Measurements from ENCODE around the gene COL1A2. TPM values are rescaled to one million over a fixed set of nuclear protein-coding genes. Genes with fewer than 3 reads are reported as not detected.
A peak's percentile ranks its signal among the peaks of the same experiment; 100 is the strongest.

COL1A2 gene
- polyA plus RNA-seq, 2 of the 4 experiments (the other 2 are of a cell fraction), result 0.14 TPM; not detected in 1

DNA sequence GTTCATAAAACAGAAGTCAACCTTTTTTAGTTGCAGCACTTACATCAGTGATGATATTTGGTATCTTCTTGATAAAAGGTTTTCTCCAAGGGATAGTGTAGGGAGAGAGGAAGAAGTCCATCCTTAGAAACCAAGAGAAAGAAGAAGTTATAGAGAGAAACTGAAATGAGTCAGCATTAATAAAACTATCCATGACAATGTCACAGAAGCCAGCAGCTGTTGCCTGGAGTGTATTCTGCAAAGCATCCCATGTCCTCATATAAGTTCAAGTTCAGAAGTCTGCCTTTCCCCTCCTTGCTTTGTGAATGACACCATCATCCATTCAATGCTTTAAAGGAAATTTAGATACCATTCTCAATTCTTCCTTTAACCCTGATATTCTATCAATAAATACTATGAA lies 14.4 kb upstream of the COL1A2 start:
- Histone ChIP-seq H3K9me3 (no peaks in the 10 kb centered on the region), H3K4me3 (no peak overlapping the region), H3K4me2 (no peak overlapping the region), H3K4me1 (peaks cover 17% of the 10 kb centered on the region), H3K27ac (no peak overlapping the region)
- FAIRE-seq, result no peak
- TF ChIP-seq TP53 (CRISPR knock-in tag; IDR thresholded peaks at IDR 0.05), result no peak
- TF ChIP-seq MAFK (IDR thresholded peaks at IDR 0.05; ENCODE audit: partially characterized antibody), result peak; percentile 34
- DNase-seq (ENCODE audit: low read depth in 1 of 2, low spot score in 1 of 2), result no peak
- CTCF ChIA-PET, result interaction anchor here (1.0 kb wide), 1 partner anchor 21 kb away, joined by 3 read pairs; no protein-coding TSS in a partner anchor
- POLR2A ChIA-PET, result no interaction called here
- no peak for ATAC-seq

DNA sequence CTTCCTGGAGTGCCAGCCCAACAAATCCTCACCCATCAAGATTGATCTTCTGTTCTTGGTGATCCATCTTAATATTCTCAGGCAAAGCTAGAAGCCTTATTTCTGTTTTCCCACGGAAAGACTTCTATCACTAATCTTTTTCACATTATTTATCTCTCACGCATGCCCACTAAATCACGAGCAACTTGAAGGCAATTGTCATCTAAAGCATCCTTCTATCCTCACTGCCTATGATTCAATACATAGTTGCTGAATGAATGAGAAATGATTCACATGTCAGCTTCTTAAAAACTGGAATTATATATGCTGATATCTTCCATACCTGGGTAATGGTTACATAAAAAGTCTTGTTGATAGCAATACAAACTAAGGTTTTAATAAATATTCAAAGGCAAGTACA lies 12.6 kb upstream of the COL1A2 start:
- 26% methylated on average over 3 of the region's 3 CpGs for WGBS (ENCODE audit: missing lambda C conversion rate)

DNA sequence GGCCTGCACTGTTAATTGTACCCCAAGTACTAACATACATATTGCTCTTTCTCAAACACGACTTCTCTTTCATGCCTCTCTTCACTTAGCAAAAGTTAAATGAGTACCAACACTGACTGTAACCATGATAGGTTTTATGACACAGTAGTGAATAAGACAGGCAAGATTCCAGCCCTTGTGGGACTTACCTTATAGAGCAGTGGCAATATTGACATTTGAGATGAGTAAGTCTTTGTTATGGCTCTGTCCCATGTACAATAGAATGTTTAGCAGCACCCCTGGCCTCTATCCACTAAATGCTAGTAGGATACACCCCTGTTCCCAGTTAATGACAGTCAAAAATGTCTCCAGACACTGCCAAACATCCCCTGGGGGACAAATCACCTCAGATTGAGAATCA lies 11.9 kb upstream of the COL1A2 start:
- DNase-seq (ENCODE audit: low read depth in 1 of 2, low spot score in 1 of 2) (peak in 1 of 2 experiments; percentile 21), FAIRE-seq (peak; percentile 23), ATAC-seq (peak; percentile 66 to 80; a peak in 5 of 6 replicates)
- Histone ChIP-seq H3K4me3 (no peak overlapping the region), H3K27ac (peak overlapping the region in 1 of 2 experiments; percentile 45; a peak in 3 of 6 replicates), H3K4me2 (peak overlapping the region; percentile 41), H3K4me1 (peaks cover 17% of the 10 kb centered on the region), H3K9me3 (no peaks in the 10 kb centered on the region)
- ChIA-PET CTCF (interaction anchor here (1.2 kb wide), 1 partner anchor 15 kb away, joined by 3 read pairs; no protein-coding TSS in a partner anchor), POLR2A (no interaction called here)
- 11% methylated on average over 1 of the region's 1 CpG for WGBS (ENCODE audit: missing lambda C conversion rate)
- no peak for TF ChIP-seq HOXB5 (CRISPR knock-in tag; IDR thresholded peaks at IDR 0.05)
- TF ChIP-seq EHMT2 (IDR thresholded peaks at IDR 0.05; ENCODE audit: low read depth), result no peak
- no peak for TF ChIP-seq SREBF2 (IDR thresholded peaks at IDR 0.05)
- TF ChIP-seq ZSCAN20 (CRISPR knock-in tag; IDR thresholded peaks at IDR 0.05), result no peak
- TF ChIP-seq CEBPB (IDR thresholded peaks at IDR 0.05), result 0 out of 4 replicates have a peak, but pooled peaks of 1 of the 2 experiments have one; percentile 19
- TF ChIP-seq RAD21 (conservative IDR thresholded peaks at IDR 0.05 in 1 of 2, IDR thresholded peaks at IDR 0.05 in 1 of 2), result peak in 1 of 2 experiments; percentile 11; a peak in 1 of 5 replicates
- TF ChIP-seq POLR2AphosphoS2 (conservative IDR thresholded peaks at IDR 0.05; ENCODE audit: low read length), result no peak
- TF ChIP-seq GATA3 (IDR thresholded peaks at IDR 0.05; ENCODE audit: borderline replicate concordance), result no peak; the same call in 1 of the 2 replicates
- no peak for TF ChIP-seq HDAC2 (IDR thresholded peaks at IDR 0.05)
- no peak; a peak in 1 of 5 replicates for TF ChIP-seq EP300 (IDR thresholded peaks at IDR 0.05)
- no peak for TF ChIP-seq FOSB (CRISPR knock-in tag; IDR thresholded peaks at IDR 0.05)
- no peak for TF ChIP-seq TFCP2L1 (CRISPR knock-in tag; IDR thresholded peaks at IDR 0.05)
- no peak for TF ChIP-seq FOXS1 (CRISPR knock-in tag; IDR thresholded peaks at IDR 0.05)
- no peak for TF ChIP-seq KDM5A (IDR thresholded peaks at IDR 0.05)
- no peak for TF ChIP-seq MAFK (IDR thresholded peaks at IDR 0.05; ENCODE audit: partially characterized antibody)
- TF ChIP-seq JUNB (IDR thresholded peaks at IDR 0.05), result peak; percentile 35; the same call in 1 of the 2 replicates
- 0 out of 2 replicates have a peak, but pooled peaks have one; percentile 19 for TF ChIP-seq FOSL2 (IDR thresholded peaks at IDR 0.05)
- 0 out of 2 replicates have a peak, but pooled peaks have one; percentile 19 for TF ChIP-seq FOSL2 (CRISPR knock-in tag; IDR thresholded peaks at IDR 0.05)
- no peak for TF ChIP-seq CBX8 (IDR thresholded peaks at IDR 0.05)
- TF ChIP-seq PHF8 (IDR thresholded peaks at IDR 0.05; ENCODE audit: borderline replicate concordance, low read depth), result no peak
- TF ChIP-seq HOXB13 (CRISPR knock-in tag; IDR thresholded peaks at IDR 0.05; ENCODE audit: low read depth), result no peak
- no peak for TF ChIP-seq MYC (IDR thresholded peaks at IDR 0.05; ENCODE audit: borderline replicate concordance, low read length)
- TF ChIP-seq ZFP36 (IDR thresholded peaks at IDR 0.05; ENCODE audit: borderline replicate concordance, partially characterized antibody), result no peak
- no peak for TF ChIP-seq EHF (CRISPR knock-in tag; IDR thresholded peaks at IDR 0.05)
- TF ChIP-seq ESRRA (IDR thresholded peaks at IDR 0.05; ENCODE audit: borderline replicate concordance, low read length), result no peak
- TF ChIP-seq ZC3H11A (IDR thresholded peaks at IDR 0.05), result no peak
- TF ChIP-seq, protein P1, sequence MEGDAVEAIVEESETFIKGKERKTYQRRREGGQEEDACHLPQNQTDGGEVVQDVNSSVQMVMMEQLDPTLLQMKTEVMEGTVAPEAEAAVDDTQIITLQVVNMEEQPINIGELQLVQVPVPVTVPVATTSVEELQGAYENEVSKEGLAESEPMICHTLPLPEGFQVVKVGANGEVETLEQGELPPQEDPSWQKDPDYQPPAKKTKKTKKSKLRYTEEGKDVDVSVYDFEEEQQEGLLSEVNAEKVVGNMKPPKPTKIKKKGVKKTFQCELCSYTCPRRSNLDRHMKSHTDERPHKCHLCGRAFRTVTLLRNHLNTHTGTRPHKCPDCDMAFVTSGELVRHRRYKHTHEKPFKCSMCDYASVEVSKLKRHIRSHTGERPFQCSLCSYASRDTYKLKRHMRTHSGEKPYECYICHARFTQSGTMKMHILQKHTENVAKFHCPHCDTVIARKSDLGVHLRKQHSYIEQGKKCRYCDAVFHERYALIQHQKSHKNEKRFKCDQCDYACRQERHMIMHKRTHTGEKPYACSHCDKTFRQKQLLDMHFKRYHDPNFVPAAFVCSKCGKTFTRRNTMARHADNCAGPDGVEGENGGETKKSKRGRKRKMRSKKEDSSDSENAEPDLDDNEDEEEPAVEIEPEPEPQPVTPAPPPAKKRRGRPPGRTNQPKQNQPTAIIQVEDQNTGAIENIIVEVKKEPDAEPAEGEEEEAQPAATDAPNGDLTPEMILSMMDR (IDR thresholded peaks at IDR 0.05), result no peak
- TF ChIP-seq, protein P2, sequence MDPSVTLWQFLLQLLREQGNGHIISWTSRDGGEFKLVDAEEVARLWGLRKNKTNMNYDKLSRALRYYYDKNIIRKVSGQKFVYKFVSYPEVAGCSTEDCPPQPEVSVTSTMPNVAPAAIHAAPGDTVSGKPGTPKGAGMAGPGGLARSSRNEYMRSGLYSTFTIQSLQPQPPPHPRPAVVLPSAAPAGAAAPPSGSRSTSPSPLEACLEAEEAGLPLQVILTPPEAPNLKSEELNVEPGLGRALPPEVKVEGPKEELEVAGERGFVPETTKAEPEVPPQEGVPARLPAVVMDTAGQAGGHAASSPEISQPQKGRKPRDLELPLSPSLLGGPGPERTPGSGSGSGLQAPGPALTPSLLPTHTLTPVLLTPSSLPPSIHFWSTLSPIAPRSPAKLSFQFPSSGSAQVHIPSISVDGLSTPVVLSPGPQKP (IDR thresholded peaks at IDR 0.05; ENCODE audit: low read depth, low read length), result no peak
- TF ChIP-seq, protein P3, sequence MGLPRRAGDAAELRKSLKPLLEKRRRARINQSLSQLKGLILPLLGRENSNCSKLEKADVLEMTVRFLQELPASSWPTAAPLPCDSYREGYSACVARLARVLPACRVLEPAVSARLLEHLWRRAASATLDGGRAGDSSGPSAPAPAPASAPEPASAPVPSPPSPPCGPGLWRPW (IDR thresholded peaks at IDR 0.05), result no peak
- TF ChIP-seq RNF2 (IDR thresholded peaks at IDR 0.05; ENCODE audit: borderline replicate concordance, low read depth), result no peak

More for the DNA sequence above, 12.6 kb upstream of the COL1A2 start:
- FAIRE-seq (no peak), DNase-seq (ENCODE audit: low read depth in 1 of 2, low spot score in 1 of 2) (no peak), ATAC-seq (peak; percentile 35 to 59; a peak in 2 of 6 replicates)
- POLR2A ChIA-PET, result no interaction called here
- CTCF ChIA-PET, result interaction anchor here (0.7 to 1.2 kb wide), 2 partner anchors 14 to 93 kb away, joined by 3 read pairs; no protein-coding TSS in a partner anchor
- Histone ChIP-seq H3K4me2 (peak overlapping the region; percentile 41), H3K4me3 (no peak overlapping the region), H3K9me3 (no peaks in the 10 kb centered on the region), H3K4me1 (peaks cover 17% of the 10 kb centered on the region), H3K27ac (peak overlapping the region; percentile 24 to 45; a peak in 3 of 6 replicates)
- TF ChIP-seq TP53 (CRISPR knock-in tag; IDR thresholded peaks at IDR 0.05) (no peak), POLR2A (IDR thresholded peaks at IDR 0.05; ENCODE audit: low read length) (no peak), MAFK (IDR thresholded peaks at IDR 0.05; ENCODE audit: partially characterized antibody) (no peak), FOXS1 (CRISPR knock-in tag; IDR thresholded peaks at IDR 0.05) (no peak), HDAC2 (IDR thresholded peaks at IDR 0.05) (no peak), BHLHE40 (IDR thresholded peaks at IDR 0.05; ENCODE audit: low read depth, low read length) (no peak)
- TF ChIP-seq, protein P3 (IDR thresholded peaks at IDR 0.05), result no peak

Data from A549 (cell line).